Activated CD4-positive, alpha-beta T cell treated with anti-CD3 and anti-CD28 coated beads, Interleukin-2, amount 10 ng/mL, durations not matched to agents 7 days and 5 days (primary cell): ENCODE measurements around the gene RERE. TPM values are rescaled to one million over a fixed set of nuclear protein-coding genes. Genes with fewer than 3 reads are reported as not detected.

Experiments used
- CTCF ChIA-PET: fragments of 350-600 bp; sonication (Branson Sonifier 250); formaldehyde crosslinking; loops from one replicate; lab custom pipeline; 2021; ENCODE audit warnings: antibody characterized with exemption; lab: Charles Lee
- POLR2A ChIA-PET: fragments of 350-600 bp; sonication (Branson Sonifier 250); formaldehyde crosslinking; loops from one replicate; lab custom pipeline; 2021; ENCODE audit warnings: antibody characterized with exemption; lab: Charles Lee
- DNase-seq: peaks from one replicate; pipeline ENCODE4 v3.0.0-alpha.2; 2020
- H3K27ac Mint-ChIP-seq: one replicate; pipeline ENCODE4 v1.8.0; 2021; ENCODE audit warnings: mild to moderate bottlenecking, moderate library complexity, mixed read lengths
- H3K27me3 Mint-ChIP-seq: one replicate; pipeline ENCODE4 v1.8.0; 2021; ENCODE audit warnings: mixed read lengths
- H3K36me3 Mint-ChIP-seq: one replicate; pipeline ENCODE4 v1.8.0; 2021; ENCODE audit warnings: low read depth, mixed read lengths
- H3K4me1 Mint-ChIP-seq: one replicate; pipeline ENCODE4 v1.8.0; 2021; ENCODE audit warnings: mixed read lengths
- H3K4me3 Mint-ChIP-seq: one replicate; pipeline ENCODE4 v1.8.0; 2021; ENCODE audit warnings: mild to moderate bottlenecking, moderate library complexity, mixed read lengths
- H3K9me3 Mint-ChIP-seq: one replicate; pipeline ENCODE4 v1.8.0; 2021; ENCODE audit warnings: mixed read lengths
- total RNA-seq, 2 experiments: library from RNA; stranded (reverse); gene quantifications; one replicate each; pipeline ENCODE4 v1.2.3, GENCODE V29; 2021

Gene RERE
- total RNA-seq, 2 experiments from 2014 or later: 68.5 to 68.7 TPM

DNA sequence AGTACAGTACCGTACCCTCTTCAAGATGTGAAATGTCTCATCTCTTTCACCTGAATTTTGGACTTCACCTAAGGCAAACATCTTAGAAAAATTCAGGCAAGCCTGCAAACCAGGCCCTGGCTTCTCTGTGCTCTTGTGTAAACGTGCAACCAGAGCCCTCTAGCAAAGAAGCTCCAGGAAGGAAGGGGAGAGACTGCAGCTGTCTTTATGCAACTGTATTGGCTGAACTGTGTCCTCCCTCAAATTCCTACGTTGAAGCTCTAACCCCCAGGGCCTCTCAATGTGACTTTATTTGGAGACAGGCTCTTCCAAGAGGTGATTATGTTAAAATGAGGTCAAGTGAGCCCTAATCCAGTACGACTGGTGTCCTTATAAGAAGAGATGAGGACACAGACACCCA is 439.3 kb downstream of the RERE start:
- ChIA-PET CTCF (no interaction called here), POLR2A (no interaction called here)
- Mint-ChIP-seq H3K4me1 (peaks cover 63% of the 10 kb centered on the region), H3K4me3 (no peak overlapping the region), H3K36me3 (peaks cover 35% of the 10 kb centered on the region), H3K9me3 (no peaks in the 10 kb centered on the region), H3K27ac (peak overlapping the region; percentile 2), H3K27me3 (no peaks in the 10 kb centered on the region)
- no peak for DNase-seq

DNA sequence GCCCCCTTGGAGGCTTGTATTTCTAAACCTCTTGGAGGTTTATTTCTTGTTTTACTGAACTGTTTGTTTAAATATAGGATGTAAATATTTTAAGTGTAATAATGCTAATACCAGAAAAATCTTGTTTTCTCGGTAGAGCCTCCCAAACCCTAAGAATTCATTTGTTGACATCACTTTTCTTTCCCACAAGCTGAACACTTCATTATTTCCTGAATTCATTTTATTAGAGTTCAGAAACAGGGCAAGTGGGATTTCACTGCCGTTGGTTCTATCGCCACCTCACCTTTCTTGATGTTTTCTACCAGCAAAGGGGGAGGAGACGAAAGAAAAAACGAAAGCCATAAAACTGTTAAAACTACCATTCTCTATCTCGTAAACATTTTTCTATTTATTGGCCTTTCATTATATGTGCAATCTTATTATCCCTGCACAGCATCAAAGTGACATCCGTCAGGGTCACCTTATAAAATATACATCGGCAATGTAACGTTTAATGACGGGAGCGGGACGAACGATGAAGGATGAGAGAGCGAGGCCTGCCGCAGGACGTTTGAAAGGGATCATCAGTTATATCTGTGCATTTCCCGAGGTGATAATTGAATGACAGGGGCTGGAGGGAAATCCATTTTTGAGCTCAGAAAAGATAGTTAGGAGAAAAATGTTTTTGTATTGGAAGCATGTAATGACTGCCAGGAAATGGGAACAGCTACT is 440.0 kb downstream of the RERE start:
- no peak overlapping the region for H3K27ac Mint-ChIP-seq
- no peaks in the 10 kb centered on the region for H3K9me3 Mint-ChIP-seq
- no peak for DNase-seq
- peaks cover 33% of the 10 kb centered on the region for H3K36me3 Mint-ChIP-seq
- H3K27me3 Mint-ChIP-seq: no peaks in the 10 kb centered on the region
- ChIA-PET POLR2A (no interaction called here), CTCF (interaction anchor here (1.7 kb wide), 1 partner anchor 20 kb away, joined by 3 read pairs; no protein-coding TSS in a partner anchor)
- no peak overlapping the region for H3K4me3 Mint-ChIP-seq
- H3K4me1 Mint-ChIP-seq: peaks cover 56% of the 10 kb centered on the region

DNA sequence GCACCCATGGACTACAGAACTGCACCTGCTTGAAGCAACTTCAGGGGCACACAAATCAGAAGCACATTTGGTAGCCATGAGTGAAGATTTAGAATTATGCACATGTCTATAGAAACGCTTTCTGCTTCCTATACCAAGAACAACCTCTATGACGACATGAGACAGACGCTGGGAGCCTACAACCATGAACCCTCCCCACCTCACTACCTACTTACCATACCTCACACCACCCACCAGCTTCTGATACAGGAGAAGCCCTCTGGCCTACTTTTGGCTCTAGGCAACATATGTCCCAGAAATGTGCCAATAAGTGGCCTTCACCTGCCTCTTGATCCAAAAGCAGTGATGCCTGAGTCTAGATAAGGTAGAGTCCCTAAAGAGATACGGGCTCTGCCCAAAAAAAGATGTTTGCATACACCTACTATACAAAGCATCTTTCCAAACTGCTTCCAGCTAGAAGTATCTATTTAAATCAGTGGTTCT is 441.0 kb downstream of the RERE start:
- Mint-ChIP-seq H3K27me3 (no peaks in the 10 kb centered on the region), H3K27ac (peak overlapping the region; percentile 50), H3K9me3 (no peaks in the 10 kb centered on the region), H3K4me1 (peaks cover 47% of the 10 kb centered on the region), H3K36me3 (peaks cover 28% of the 10 kb centered on the region), H3K4me3 (no peak overlapping the region)
- ChIA-PET CTCF (interaction anchor here (1.7 kb wide), 1 partner anchor 21 kb away, joined by 3 read pairs; no protein-coding TSS in a partner anchor), POLR2A (no interaction called here)
- DNase-seq: no peak

DNA sequence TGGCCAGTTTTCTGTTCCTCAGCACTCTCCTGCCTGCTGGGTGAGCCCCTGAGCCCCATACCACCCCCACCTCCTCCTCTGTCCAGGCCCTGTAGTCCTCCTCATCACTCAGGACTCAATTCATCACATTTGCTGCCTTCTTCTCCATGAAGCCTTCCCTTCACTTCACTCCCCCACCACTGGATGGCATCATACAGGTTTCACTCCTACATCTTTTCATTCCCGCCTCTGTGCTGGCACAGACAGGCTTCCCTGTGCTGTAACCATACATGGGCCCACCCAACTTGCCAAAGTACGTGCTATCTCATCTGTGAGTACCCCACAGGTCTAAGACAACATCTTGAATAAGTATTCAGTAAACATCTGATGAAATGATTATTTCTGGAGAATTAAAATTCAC is 442.6 kb downstream of the RERE start:
- DNase-seq: no peak
- ChIA-PET POLR2A (no interaction called here), CTCF (no interaction called here)
- no peaks in the 10 kb centered on the region for H3K27me3 Mint-ChIP-seq
- H3K9me3 Mint-ChIP-seq: no peaks in the 10 kb centered on the region
- peak overlapping the region; percentile 58 for H3K27ac Mint-ChIP-seq
- peaks cover 26% of the 10 kb centered on the region for H3K36me3 Mint-ChIP-seq
- peaks cover 50% of the 10 kb centered on the region for H3K4me1 Mint-ChIP-seq
- no peak overlapping the region for H3K4me3 Mint-ChIP-seq

DNA sequence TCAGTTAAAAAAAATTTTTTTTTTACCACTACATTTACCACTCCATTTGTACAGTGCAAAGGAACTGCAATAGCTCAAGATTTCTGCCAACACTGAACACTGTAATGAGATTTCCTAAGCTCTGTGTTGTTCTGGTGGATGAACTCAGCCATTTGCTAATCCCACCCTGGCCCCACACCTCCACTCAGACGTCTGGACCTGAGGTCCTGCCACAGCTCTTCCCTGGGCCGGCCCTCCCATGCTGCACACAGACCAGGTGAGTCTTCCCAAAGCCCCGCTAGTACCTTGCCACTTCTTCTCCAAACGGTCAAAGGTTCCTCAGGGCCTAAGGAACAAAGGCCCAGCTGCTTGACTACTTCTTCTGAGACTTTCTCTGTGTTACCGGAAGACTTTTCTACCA is 443.1 kb downstream of the RERE start:
- ChIA-PET CTCF (interaction anchor here (0.6 kb wide), 1 partner anchor 16 kb away, joined by 3 read pairs; no protein-coding TSS in a partner anchor), POLR2A (no interaction called here)
- no peaks in the 10 kb centered on the region for H3K27me3 Mint-ChIP-seq
- peaks cover 26% of the 10 kb centered on the region for H3K36me3 Mint-ChIP-seq
- H3K4me1 Mint-ChIP-seq: peaks cover 50% of the 10 kb centered on the region
- no peaks in the 10 kb centered on the region for H3K9me3 Mint-ChIP-seq
- no peak overlapping the region for H3K4me3 Mint-ChIP-seq
- H3K27ac Mint-ChIP-seq: no peak overlapping the region
- no peak for DNase-seq

DNA sequence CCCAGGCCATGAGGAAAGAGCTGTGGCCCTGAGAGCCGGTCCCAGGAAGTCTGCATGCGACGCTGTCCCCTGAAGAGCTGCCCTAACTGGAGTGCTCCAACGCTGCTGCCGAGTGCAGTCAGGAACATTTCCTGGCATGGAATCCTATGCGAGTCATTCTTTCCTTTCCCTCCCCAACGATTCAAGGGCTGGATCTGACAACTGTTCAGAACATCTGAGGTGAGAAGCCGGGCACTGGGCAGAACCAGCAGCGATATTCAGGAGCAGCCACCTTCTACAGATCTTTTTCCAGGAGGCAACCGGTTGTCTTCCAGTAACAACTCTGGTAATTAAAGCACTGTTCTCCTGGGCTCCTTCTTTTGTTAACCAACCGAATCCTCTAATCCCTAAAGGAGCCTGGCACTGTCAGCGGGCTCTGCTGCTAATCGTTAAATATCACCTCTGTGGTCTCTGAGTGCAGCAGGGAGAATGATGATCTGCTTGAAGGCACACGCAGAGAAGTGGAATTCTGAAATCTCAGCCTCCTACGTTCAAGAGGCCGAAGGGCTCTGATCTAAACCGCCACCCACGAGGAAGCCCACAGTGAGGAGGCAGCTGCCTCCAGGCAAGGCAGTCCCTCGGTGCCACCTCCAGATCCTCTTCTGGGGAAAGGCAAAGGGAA is 443.7 kb downstream of the RERE start:
- POLR2A ChIA-PET: no interaction called here
- no peaks in the 10 kb centered on the region for H3K9me3 Mint-ChIP-seq

DNA sequence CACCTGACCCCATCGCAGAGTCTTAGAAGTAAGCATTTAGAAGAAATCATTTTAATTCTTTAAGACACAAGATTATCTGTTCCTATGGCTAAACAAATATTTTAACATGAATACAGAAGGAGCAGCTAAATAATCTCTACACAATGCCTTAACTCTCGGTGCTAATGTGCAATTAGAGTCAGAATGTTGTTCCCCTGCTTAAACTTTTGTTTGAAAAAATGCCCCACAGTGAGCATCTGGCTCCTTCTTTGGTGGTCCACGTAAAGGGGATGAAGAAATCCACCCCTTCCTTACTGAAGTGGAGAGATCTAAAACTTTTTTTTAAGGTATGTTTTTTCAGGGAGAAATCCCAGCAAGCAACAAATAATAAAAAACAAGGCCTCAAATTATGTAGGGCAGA is 444.3 kb downstream of the RERE start:
- H3K9me3 Mint-ChIP-seq: no peaks in the 10 kb centered on the region
- peaks cover 21% of the 10 kb centered on the region for H3K36me3 Mint-ChIP-seq
- H3K27me3 Mint-ChIP-seq: no peaks in the 10 kb centered on the region
- POLR2A ChIA-PET: no interaction called here
- DNase-seq: no peak
- H3K27ac Mint-ChIP-seq: no peak overlapping the region
- H3K4me3 Mint-ChIP-seq: no peak overlapping the region
- H3K4me1 Mint-ChIP-seq: peaks cover 39% of the 10 kb centered on the region
- CTCF ChIA-PET: no interaction called here

More for the DNA sequence above, 443.7 kb downstream of the RERE start:
- H3K36me3 Mint-ChIP-seq: peaks cover 24% of the 10 kb centered on the region
- no peak overlapping the region for H3K4me3 Mint-ChIP-seq
- H3K4me1 Mint-ChIP-seq: peaks cover 45% of the 10 kb centered on the region
- CTCF ChIA-PET: interaction anchor here (0.6 kb wide), 1 partner anchor 15 kb away, joined by 3 read pairs; no protein-coding TSS in a partner anchor
- H3K27me3 Mint-ChIP-seq: no peaks in the 10 kb centered on the region
- H3K27ac Mint-ChIP-seq: no peak overlapping the region
- DNase-seq: no peak

DNA sequence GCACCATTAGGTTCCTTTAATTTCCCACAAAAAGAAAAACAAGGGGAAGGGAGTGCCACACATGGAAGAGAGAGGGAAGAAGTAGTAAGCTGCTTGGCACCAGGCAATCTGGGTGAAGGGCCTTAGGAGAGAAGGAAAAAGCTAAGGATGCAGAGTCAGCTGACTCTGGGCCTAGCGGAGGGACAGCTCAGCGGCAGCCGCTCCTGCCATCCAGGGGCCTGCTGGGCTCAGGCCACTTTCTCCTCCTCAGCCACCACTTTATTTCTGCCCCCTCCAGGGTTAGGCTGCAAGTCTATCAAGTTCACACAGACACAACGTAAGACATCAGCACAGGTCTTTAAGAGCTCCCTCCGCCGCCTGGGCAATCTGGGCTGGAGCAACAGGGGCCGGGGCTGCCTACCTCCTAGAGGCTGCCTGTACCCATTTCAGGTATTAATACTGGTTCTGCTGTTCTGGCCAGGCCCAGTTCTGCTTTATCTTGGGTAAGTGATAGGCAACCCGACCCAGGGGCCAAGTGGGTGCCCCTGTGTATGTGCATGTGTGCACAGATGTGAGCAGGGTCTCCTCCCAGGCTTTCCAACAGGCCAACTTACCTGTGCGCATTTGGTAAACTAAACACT is 446.0 kb downstream of the RERE start:
- Mint-ChIP-seq H3K9me3 (no peaks in the 10 kb centered on the region), H3K4me3 (no peak overlapping the region), H3K27me3 (no peaks in the 10 kb centered on the region), H3K27ac (peak overlapping the region; percentile 16), H3K4me1 (peaks cover 33% of the 10 kb centered on the region), H3K36me3 (peaks cover 19% of the 10 kb centered on the region)
- POLR2A ChIA-PET: no interaction called here
- CTCF ChIA-PET: interaction anchor here (0.6 to 1.0 kb wide), 3 partner anchors 54 to 621 kb away, joined by 3 to 4 read pairs (median 3); partner anchors contain the start of gene SLC45A1
- no peak for DNase-seq

DNA sequence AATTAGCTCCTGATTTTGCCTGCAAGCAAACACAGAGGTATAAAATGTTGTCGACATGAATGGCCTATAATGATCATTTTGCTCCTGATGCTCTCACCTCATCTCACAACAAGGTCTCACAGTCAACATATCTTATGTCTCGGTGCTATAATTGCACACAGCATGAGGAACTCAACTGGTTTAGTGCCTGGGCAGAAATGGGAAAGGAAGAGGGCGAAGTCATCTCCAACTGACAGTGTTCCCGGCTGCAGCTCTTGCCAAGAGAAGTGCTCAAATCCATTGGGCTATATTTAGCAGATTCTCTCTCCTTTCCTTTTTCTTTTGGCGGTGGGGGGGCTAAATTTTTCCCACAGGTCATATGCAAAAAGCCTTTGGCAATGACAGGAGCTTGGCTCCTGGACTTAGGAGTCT is 446.5 kb downstream of the RERE start:
- Mint-ChIP-seq H3K27ac (no peak overlapping the region), H3K36me3 (peaks cover 14% of the 10 kb centered on the region), H3K4me1 (peaks cover 29% of the 10 kb centered on the region)

DNA sequence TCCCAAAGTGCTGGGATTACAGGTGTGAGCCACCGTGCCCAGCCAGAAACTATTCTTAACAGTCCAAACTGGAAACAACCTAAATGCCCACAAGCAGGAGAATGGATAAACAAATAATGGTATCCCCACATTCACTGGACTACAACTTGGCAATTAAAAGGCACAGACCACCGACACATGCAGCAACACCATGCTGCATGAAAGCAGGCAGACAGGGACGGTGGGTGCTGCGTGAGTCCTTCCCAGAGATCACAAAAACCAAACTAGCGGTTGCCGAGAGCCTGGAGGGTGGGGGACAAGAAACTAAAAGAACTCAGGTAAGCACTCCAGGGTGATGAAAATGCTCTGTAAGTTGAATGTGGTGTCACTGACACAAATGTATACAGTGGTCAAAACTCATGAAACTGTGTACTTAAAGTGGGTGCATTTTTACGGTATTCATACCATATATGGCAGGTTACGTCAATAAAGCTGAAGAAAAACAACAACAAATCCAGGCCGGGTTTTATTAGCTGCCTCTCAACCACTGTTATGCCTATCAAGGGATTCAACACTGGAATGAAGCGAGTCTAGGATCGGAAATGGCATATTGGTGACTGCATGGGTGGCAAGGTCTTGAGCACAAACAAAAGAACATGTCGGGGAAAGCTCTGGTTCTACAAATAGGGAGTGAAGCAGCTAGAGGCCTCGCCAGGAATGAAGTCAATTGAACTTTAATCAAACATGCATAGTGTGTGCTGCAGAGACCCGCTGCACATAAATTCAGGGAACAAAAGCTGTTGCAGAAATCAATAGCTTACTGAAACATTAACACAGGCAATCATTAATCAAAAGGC is 447.2 kb downstream of the RERE start:
- POLR2A ChIA-PET: interaction anchor here (0.6 kb wide), 1 partner anchor 10 kb away, joined by 3 read pairs; no protein-coding TSS in a partner anchor
- Mint-ChIP-seq H3K4me3 (no peak overlapping the region), H3K4me1 (peaks cover 25% of the 10 kb centered on the region), H3K27me3 (no peaks in the 10 kb centered on the region), H3K36me3 (peaks cover 14% of the 10 kb centered on the region), H3K9me3 (no peaks in the 10 kb centered on the region), H3K27ac (no peak overlapping the region)
- no peak for DNase-seq
- CTCF ChIA-PET: interaction anchor here (0.6 to 0.8 kb wide), 2 partner anchors 12 to 130 kb away, joined by 3 to 4 read pairs; no protein-coding TSS in a partner anchor

More for the DNA sequence above, 446.5 kb downstream of the RERE start:
- Mint-ChIP-seq H3K9me3 (no peaks in the 10 kb centered on the region), H3K27me3 (no peaks in the 10 kb centered on the region), H3K4me3 (no peak overlapping the region)
- POLR2A ChIA-PET: no interaction called here
- no peak for DNase-seq
- CTCF ChIA-PET: interaction anchor here (0.6 to 0.9 kb wide), 4 partner anchors 12 to 622 kb away, joined by 3 to 4 read pairs (median 3); no protein-coding TSS in a partner anchor

DNA sequence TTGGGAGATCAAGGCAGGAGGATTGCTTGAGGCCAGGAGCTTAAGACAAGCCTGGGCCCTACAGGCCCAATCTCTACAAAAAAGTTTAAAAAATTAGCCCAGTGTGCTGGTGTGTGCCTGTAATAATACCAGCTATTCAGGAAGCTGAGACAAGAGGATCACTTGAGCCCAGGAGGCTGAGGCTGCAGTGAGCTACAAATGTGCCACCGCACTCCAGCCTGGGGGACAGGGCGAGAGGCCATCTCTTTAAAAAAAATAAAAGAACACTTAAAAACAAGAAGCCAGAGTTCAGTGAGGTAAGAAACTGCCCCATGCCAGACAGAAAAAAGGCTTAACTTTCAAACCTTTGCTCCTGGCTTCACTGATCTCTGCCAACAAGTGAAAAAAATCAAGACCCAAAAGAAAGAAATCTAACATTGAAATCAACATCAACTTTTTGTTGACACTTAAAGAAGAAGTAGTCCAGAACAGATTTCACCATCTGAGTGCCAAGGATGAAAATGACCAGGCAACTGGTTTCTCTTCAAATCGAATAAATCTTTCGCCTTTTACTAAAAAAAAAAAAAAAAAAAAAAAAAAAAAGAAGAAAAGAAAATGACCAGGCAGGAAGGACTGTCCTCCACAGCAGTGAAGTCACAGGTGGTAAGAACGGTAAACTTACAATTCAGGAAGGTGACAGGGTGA is 448.3 kb downstream of the RERE start:
- H3K9me3 Mint-ChIP-seq: no peaks in the 10 kb centered on the region
- peaks cover 15% of the 10 kb centered on the region for H3K4me1 Mint-ChIP-seq
- no peak overlapping the region for H3K4me3 Mint-ChIP-seq
- ChIA-PET POLR2A (no interaction called here), CTCF (interaction anchor here (0.6 kb wide), 2 partner anchors 13 to 302 kb away, joined by 3 read pairs; no protein-coding TSS in a partner anchor)
- H3K27me3 Mint-ChIP-seq: no peaks in the 10 kb centered on the region
- H3K36me3 Mint-ChIP-seq: peaks cover 15% of the 10 kb centered on the region
- no peak overlapping the region for H3K27ac Mint-ChIP-seq
- DNase-seq: no peak
